Adrenal gland (tissue), 12 donors: Measurements from ENCODE around the gene EPHA4. TPM values are rescaled to one million over a fixed set of nuclear protein-coding genes. Genes with fewer than 3 reads are reported as not detected.

Source experiments
- DNase-seq, 7 donors: peaks; one replicate each; pipeline ENCODE4 v3.0.0-alpha.2; 2019 to 2020
- H3K27ac ChIP-seq, 5 donors: fragments of 200-600 bp; sonication (generic) in 4 of 5; 1 replicate in 3 of 5; 2 replicates in 2 of 5; pipeline versions ENCODE4 v1.5.1 to v1.8.0; 2016 to 2020; ENCODE audit warnings: mild to moderate bottlenecking in 1 of 5
- H3K27me3 ChIP-seq: fragments of 200-600 bp; 2 replicates; pipeline ENCODE4 v1.8.0; 2021
- H3K36me3 ChIP-seq, 2 donors: fragments of 200-600 bp; replicated peaks in 1 of 2; 1 replicate in 1 of 2; 2 replicates in 1 of 2; pipeline versions ENCODE4 v1.5.1 to v1.8.0; 2018 to 2022
- H3K4me1 ChIP-seq, 2 donors: fragments of 200-600 bp; replicated peaks in 1 of 2; 1 replicate in 1 of 2; 2 replicates in 1 of 2; pipeline versions ENCODE4 v1.5.1 to v1.8.0; 2018 to 2021
- H3K4me3 ChIP-seq, 4 donors: fragments of 200-600 bp; sonication (generic) in 3 of 4; one replicate each; pipeline ENCODE4 v1.5.1; 2016 to 2018
- H3K9me3 ChIP-seq, 3 donors: fragments of 200-600 bp; sonication (generic) in 1 of 3; replicated peaks in 1 of 3; 1 replicate in 2 of 3; 2 replicates in 1 of 3; pipeline versions ENCODE4 v1.5.1 to v1.8.0; 2016 to 2021
- POLR2A ChIP-seq, 2 donors: fragments of 450-650 bp; IDR thresholded peaks; one replicate each; pipeline ENCODE4 v1.6.1; 2017; ENCODE audit warnings: antibody characterized with exemption in 2 of 2, mild to moderate bottlenecking in 2 of 2, moderate library complexity in 1 of 2
- WGBS, 4 donors: extraction: QIAGEN DNeasy Blood & Tissue Kit in 2 of 4; methylation state at CpG; one replicate each; pipeline versions ENCODE4 v1.1.5 to v1.1.7; 2013 to 2017; 5-methylcytosine and 5-hydroxymethylcytosine counted together
- intact Hi-C, 2 donors: fragments of 100-400 bp; cut with DNase I; formaldehyde crosslinking; loops; one replicate each; pipeline versions ENCODE4 v1.14.1 to v1.15.0; 2022 to 2023
- polyA plus RNA-seq, 3 donors: library from polyadenylated mRNA; stranded (reverse); fragments of 200-250 nt in 2 of 3; fragments of 350-450 nt in 1 of 3; fragmentation: Illumina TruSeq in 1 of 3; extraction: RNeasy Lipid Tissue Mini Kit (QIAGEN cat#74804) in 1 of 3; gene quantifications; one replicate each; pipeline ENCODE4 v1.2.3, GENCODE V29; 2013 to 2014
- total RNA-seq, 9 donors: library from RNA; depleted of rRNA in 4 of 9; stranded (reverse); fragments of >200 nt in 4 of 9; fragments of 120-200 nt in 1 of 9; fragmentation: NEBNext Ultra II Directional in 1 of 9; extraction: Animal tissue kit (Norgen Biotek cat#: 25700) in 1 of 9; gene quantifications; one replicate each; pipeline versions ENCODE4 v1.1.0 to v1.2.4, GENCODE V29; 2013 to 2023
- TF ChIP-seq, protein P1 (sequence below), 6 experiments: fragments of 450-650 bp in 4 of 6; fragments of 200-600 bp in 2 of 6; sonication (generic) in 1 of 6; IDR thresholded peaks; 1 replicate in 5 of 6; 2 replicates in 1 of 6; pipeline versions ENCODE4 v1.5.1 to v1.8.0; 2016 to 2021; ENCODE audit warnings: antibody characterized with exemption in 6 of 6, mild to moderate bottlenecking in 2 of 6, moderate library complexity in 1 of 6
- donor health status: healthy with polysubstance abuse.
- donor health status: Bipolar disorder and iron deficiency.
- donor health status: DM: yes; HTN: yes; CAD: no.
- donor health status: DM: no; HTN: no; CAD: no.
- donor health status: DM: no; HTN: no; CAD: no.
- donor health status: DM: yes; HTN: yes; CAD: no.

The EPHA4 gene
- total and polyA plus RNA-seq, 12 donors, result 3.0 to 72.9 (median 12.1) TPM

DNA sequence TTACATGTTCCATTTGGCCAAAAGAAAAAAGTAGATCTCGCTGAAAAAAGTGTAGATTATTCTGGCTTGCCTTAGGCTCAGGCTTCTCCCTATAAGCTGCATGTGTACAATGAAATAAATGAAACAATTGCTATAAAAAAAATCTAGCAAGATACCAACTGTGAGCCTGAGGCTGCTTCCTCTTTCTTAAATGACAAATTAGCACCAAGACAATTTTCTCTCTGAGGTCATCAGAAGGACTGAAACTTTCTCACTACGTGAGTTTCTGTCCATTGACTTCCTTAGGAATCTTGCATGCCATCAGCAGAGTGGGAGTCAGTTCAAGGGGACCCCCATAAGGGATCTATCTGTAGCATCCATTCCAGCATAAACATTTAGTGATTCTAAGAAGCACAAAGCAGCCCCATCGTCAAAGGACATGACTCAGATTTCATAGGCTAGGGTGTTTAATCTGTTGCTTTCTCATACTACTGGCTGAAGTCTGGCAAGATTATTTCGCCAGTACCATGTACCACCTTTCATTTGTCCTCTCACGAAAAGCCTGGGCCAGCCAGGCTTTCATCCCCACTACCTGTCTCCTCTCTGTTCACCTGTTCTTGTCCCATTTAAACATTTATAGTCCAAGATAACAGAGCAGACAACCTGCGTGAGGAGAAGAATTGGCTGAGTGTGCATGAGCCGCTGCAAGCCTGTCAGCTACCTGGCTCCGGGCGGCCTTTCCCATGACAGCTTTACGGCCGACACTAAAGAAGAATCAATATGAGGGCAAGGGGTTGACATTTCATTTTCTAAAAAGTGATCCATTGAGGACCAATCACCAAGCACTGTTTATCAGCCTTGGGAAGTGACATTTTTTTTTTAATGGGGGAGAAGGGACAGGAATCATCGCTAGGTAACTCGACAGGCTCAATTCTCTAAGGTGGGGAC, 120.0 kb downstream of the EPHA4 start:
- intact Hi-C loops, result no loop called here

GRCh38 chr2:221450280-221450679, 121.8 kb downstream of the EPHA4 start:
- H3K9me3 ChIP-seq, result no peaks in the 10 kb centered on the region
- no peak for TF ChIP-seq POLR2A (IDR thresholded peaks at IDR 0.05)
- TF ChIP-seq, protein P1, sequence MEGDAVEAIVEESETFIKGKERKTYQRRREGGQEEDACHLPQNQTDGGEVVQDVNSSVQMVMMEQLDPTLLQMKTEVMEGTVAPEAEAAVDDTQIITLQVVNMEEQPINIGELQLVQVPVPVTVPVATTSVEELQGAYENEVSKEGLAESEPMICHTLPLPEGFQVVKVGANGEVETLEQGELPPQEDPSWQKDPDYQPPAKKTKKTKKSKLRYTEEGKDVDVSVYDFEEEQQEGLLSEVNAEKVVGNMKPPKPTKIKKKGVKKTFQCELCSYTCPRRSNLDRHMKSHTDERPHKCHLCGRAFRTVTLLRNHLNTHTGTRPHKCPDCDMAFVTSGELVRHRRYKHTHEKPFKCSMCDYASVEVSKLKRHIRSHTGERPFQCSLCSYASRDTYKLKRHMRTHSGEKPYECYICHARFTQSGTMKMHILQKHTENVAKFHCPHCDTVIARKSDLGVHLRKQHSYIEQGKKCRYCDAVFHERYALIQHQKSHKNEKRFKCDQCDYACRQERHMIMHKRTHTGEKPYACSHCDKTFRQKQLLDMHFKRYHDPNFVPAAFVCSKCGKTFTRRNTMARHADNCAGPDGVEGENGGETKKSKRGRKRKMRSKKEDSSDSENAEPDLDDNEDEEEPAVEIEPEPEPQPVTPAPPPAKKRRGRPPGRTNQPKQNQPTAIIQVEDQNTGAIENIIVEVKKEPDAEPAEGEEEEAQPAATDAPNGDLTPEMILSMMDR (IDR thresholded peaks at IDR 0.05), result no peak
- H3K27me3 ChIP-seq, result no peaks in the 10 kb centered on the region
- H3K4me1 ChIP-seq, result no peaks in the 10 kb centered on the region
- intact Hi-C loops, result no loop called here
- no peak overlapping the region for H3K4me3 ChIP-seq
- no peaks in the 10 kb centered on the region for H3K36me3 ChIP-seq
- 87 to 98% (median 92%) methylated on average over 1 of the region's 1 CpG for WGBS, 4 donors
- no peak overlapping the region for H3K27ac ChIP-seq
- no peak for DNase-seq

More for the DNA sequence above, 120.0 kb downstream of the EPHA4 start:
- WGBS, 4 donors, result 87 to 90% (median 89%) methylated on average over 13 of the region's 13 CpGs
- Histone ChIP-seq H3K4me1 (no peaks in the 10 kb centered on the region), H3K36me3 (no peaks in the 10 kb centered on the region), H3K9me3 (no peaks in the 10 kb centered on the region), H3K27ac (no peak overlapping the region), H3K27me3 (no peaks in the 10 kb centered on the region), H3K4me3 (no peak overlapping the region)
- TF ChIP-seq POLR2A (IDR thresholded peaks at IDR 0.05), result no peak
- TF ChIP-seq, protein P1 (IDR thresholded peaks at IDR 0.05), result no peak
- DNase-seq, result no peak

DNA sequence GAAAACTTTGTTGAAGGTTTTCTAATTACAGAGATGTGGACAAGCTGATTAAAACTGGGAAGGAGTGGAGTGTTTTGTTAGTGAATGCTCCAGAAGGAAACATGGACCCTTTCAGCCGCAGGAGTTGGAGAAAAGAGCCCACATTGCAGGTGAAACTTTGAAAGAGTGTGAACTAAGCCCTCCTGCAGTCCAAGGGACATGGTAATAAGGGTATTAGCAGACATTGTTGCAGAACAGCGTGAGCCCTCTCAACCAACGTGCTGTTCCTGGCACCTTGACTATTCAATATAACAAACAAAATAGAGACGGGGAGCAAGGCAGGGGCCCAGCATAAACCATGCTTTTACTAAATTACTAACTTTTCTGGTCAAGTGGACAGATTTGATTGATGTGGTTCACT, 122.7 kb downstream of the EPHA4 start:
- H3K27me3 ChIP-seq, result no peaks in the 10 kb centered on the region
- no peaks in the 10 kb centered on the region for H3K9me3 ChIP-seq
- intact Hi-C loops, result no loop called here
- no peak overlapping the region for H3K27ac ChIP-seq
- no peaks in the 10 kb centered on the region for H3K36me3 ChIP-seq
- TF ChIP-seq, protein P1 (IDR thresholded peaks at IDR 0.05), result no peak
- no peak for TF ChIP-seq POLR2A (IDR thresholded peaks at IDR 0.05)
- WGBS, 4 donors, result 93 to 97% (median 94%) methylated on average over 3 to 4 of the region's 4 CpGs
- no peak for DNase-seq
- H3K4me3 ChIP-seq, result no peak overlapping the region
- H3K4me1 ChIP-seq, result no peaks in the 10 kb centered on the region

GRCh38 chr2:221448844-221449390, 123.2 kb downstream of the EPHA4 start:
- WGBS, 4 donors, result 61 to 70% (median 68%) methylated on average over 4 of the region's 4 CpGs
- no peak overlapping the region for H3K27ac ChIP-seq
- TF ChIP-seq, protein P1 (IDR thresholded peaks at IDR 0.05), result no peak
- H3K4me3 ChIP-seq, result no peak overlapping the region
- no peak for DNase-seq
- H3K27me3 ChIP-seq, result no peaks in the 10 kb centered on the region
- H3K4me1 ChIP-seq, result peaks cover 0 to under 1% of the 10 kb centered on the region in 2 donors
- no peaks in the 10 kb centered on the region for H3K9me3 ChIP-seq
- intact Hi-C loops, result no loop called here
- no peaks in the 10 kb centered on the region for H3K36me3 ChIP-seq
